Stromal cell of bone marrow (primary cell): ENCODE results near the gene ATP5ME.
"Not testable (repeated sequence)": the region's sequence is repeated elsewhere in the genome, so short reads cannot be mapped to it uniquely, and the experiment has no call there.

Experiments used
- DNase-seq: peaks from one replicate; pipeline ENCODE4 v3.0.0-alpha.2; 2012; ENCODE audit warnings: low read depth

Gene ATP5ME

DNA sequence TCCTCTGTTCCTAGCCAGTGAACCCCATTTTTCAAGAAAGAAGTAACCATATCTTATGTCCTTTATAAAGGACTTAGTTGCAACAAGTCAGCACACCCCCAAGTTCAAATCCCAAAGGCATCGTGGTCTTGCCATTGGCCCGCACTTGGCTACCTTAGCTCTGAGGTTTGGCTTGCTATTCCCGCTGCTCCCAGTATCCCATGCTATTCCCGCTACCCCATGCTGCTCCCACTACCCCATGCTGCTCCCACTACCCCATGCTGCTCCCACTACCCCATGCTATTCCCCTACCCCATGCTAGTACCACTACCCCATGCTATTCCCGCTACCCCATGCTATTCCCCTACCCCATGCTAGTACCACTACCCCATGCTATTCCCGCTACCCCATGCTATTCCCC lies 5.9 kb downstream of the ATP5ME start:
- not testable (repeated sequence) for DNase-seq

DNA sequence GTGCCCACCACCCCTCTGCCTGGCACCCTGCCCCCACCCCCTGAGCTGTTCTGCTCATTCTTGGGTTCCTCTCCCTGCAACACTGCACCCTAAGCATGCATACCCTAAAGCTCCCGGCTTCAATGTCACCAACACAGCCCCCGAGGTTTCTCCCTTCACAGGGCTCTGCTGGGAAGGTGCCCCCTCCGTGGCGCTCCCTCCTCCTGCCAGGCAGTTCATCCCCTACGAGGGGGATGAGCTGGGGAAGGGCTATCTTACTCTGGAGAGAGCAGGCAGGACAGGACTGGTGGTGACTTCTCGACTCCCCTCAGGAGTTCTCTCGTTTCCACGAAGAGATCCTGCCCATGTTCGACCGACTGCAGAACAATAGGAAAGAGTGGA lies 6.5 kb downstream of the ATP5ME start:
- DNase-seq = no peak

DNA sequence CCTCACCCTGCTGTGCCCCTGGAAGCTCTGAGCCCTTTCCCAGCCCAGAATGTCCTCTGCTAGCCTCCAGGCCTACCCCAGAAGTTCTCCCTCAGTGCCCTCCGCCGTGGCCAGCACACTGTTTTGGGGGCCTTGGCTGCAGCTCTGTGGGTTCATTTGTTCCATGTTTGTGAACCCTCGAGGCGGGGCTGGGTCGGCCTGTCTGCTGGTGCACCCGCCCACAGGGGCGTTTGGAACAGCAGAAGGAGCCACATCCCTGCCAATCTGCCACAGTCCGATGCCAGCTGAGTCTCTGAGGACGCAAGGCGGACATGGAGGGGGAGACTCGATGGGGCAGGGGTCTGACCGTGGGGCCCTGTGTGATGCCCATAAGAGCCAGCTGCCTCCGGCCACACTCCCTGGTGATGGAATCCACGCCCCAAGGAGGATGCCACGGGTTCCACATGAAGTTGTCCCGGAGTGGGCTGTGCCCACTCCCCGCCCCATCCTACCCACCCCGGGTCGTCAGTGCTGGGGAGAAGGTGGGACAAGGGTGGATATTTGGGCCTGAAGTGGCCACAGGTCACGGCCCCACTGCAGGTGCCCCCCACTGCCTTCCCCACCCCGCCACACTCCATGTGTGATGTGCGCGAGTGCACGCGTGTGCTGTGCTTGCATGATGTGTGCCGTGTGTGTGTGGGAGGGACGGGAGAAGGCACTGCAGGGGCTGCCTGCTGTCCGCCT lies 7.1 kb downstream of the ATP5ME start:
- DNase-seq = no peak

DNA sequence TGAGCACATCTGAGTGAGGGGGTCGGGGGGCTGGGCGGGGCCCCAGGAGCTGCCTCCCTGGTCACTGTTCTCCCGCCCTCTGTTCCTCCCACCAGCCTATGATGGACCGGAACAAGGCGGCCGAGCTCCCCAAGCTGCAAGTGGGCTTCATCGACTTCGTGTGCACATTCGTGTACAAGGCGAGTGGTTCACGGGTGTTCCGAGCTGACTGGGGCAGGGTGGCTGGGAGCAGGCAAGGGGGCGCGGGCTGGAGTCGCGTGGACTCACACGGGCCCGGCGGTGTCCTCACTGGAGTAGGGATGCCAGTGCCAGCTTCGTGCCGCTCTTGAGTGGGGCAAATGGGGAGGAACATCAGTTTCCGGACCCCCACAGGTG lies 7.7 kb downstream of the ATP5ME start:
- no peak for DNase-seq

DNA sequence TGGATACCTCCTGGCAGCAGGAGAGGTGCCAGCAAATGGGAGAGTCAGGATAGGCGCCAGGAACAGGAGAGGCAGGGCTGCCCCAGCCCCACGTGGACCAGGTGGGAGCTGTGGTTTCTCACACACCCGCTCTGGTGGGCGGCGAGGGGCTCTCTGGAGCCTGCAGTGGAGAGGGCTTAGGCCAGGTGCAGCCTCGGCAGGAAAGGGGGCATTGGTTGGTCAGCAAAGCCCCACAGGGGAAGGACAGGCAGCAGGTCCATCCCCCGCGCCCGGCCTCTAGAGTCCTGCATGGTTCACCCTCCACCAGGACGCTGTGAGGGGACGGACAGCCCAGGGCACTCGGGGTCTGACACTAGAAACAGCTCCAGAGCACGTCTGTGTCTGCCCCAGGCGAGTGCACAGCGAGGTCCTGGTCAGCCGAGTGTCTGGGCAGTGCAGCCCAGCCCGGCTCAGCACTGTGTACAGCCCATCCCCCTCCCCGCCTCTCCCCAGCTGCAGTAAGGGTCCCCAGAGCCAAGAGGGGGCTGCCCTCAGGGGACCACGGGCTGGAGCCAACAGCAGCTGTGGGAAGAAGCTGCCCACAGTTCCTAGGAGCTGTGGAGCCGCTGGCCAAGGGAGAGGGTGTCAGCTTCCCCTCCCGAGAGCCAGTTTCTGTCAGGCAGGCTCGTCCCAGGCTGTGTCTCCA lies 8.2 kb downstream of the ATP5ME start:
- no peak for DNase-seq

DNA sequence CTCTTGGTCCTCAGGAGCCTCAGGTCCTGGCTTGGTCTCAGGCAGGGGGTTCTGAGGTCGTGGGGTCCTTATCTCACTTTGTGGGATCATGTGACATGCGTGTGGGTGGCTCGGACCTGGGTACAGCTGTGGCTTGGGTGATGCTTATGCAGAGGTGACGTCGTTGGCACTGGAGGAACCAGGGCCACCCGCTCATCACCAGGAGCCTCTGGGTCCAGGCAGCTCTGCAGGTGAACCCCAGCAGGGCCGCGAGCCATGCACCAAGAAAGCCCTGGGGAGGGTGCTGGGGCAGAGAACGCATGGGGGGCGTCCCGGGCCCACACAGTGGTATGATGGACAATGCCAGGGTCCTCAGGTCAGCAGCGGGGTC lies 8.7 kb downstream of the ATP5ME start:
- no peak for DNase-seq

DNA sequence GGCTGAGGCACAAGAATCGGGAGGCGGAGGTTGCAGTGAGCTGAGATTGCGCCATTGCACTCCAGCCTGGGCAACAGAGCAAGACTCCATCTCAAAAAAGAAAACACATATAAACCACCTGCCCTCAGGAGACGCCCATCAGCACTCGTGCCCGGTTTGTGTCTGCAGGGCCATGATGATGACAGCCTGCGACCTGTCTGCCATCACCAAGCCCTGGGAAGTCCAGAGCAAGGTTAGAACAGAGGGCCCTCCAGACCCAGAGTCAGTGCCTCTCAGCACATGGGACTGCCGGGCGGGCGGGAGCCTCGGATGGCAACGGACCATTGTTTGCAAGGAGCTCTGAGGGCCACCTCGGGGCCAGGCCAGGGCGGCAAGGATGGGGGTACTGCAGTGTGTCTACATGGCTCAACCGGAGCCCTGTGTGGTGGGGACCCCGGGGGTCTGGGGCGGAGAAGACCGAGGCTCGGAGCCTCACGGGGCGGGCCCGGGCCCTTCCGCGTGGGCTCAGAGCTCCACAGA lies 9.3 kb downstream of the ATP5ME start:
- DNase-seq = no peak

DNA sequence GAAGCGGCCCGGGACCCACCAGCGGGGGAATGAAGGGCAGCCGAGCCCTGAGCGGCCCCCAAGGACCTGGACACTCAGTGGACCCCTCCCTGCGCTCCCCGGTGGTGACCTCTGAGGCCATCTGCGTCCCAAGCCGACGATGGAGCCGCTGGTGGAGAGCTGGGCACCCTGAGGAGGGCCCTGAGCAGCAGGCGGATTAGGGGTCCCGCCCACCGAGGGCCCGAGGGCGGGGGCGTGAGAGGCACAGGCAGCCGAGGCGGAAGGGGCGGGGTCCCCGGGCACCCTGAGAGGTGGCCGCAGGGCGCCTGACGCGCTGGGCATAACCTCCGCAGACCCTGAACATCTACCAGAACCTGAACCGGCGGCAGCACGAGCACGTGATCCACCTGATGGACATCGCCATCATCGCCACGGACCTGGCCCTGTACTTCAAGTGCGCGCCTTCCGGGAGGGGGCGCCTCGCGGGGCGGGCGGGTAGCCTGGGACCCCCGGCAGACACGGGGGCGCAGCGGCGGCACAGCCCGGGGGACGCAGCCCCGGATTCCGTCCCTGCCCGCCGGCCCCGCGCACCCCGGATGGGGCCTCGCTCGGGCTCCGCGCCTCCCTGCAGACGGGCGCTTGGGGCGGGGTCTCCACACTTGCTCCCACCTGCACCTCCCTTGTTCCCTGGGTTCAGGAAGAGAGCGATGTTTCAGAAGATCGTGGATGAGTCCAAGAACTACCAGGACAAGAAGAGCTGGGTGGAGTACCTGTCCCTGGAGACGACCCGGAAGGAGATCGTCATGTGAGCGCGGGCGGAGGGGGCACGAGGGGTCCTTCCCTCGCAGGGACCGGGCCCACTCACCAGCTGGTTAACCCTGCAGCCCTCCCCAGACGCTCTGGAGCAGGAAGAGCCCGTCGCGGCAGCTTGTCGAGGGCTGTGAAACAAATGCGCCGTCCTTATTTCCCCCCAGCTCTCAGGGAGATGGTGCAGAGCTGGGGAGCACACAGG lies 10.3 kb downstream of the ATP5ME start:
- DNase-seq = no peak

DNA sequence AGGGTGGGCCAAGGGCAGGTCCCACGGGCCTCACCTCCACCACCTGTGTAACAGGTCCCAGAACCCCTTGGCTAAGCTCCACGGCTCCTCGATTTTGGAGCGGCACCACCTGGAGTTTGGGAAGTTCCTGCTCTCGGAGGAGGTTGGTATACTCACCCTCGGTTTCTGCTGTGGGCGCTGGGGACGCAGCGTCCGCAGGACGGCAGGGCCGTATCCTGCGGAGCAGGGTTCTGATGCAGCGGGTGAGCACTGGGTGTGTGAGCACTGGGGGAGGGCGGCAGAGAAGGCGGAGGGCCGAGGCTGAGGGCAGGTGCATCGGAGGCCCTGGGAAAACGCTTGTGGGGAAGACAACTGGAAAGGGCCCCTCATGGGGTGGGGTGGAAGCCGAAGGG lies 11.0 kb downstream of the ATP5ME start:
- DNase-seq = no peak

DNA sequence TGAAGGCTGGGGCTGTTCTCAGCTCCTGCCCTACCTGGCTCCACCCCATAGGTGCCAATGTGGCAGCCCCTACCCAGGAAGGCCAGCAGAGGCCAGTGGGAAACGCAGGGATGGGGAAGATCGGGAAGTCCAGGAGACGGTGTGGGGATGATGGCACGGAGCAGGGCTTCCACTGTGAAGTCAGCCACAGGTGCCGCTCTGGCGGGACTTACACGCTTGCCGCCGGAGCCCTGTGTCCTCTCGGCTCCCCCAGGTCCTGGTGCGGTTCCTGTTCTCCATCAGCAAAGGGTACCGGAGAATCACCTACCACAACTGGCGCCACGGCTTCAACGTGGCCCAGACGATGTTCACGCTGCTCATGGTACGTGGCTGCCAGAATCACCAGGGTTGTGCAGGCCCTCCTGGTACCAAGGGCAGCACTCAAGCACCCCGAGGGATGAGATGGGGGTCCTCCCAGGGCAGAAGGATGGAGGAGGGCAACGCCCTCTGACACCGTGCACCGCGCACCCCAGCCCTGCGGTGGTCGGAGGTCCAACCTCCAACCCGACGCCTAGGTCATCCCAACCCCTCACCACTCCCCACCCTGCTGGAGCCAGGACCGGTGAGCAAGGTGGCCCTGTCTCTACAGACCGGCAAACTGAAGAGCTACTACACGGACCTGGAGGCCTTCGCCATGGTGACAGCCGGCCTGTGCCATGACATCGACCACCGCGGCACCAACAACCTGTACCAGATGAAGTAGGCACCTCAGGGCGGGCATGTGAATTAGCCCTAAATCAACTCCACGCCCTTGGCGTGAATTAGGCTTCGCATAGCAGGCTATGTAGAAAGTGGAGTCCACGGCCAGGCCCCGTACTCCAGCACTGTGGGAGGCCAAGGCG lies 12.0 kb downstream of the ATP5ME start:
- DNase-seq = no peak

DNA sequence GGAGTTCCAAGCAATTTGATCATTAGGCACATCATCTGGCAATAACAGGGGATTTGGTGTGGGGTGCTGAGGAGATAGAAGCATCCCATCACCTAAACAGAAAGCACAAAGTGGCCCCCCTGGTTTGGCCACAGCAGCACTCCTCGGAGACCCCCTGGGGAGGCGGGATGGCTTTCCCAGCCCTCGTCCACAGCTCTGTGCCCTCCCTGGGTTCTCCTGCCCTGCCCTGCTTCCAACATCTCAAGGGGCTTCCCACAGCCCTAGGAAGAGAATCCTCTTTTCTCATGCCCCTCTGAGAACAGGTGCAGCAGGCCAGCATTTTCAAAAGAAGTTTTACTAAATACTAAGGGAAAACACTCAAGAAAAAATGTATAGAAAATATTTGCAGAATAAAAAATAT lies 12.8 kb downstream of the ATP5ME start:
- no peak for DNase-seq

DNA sequence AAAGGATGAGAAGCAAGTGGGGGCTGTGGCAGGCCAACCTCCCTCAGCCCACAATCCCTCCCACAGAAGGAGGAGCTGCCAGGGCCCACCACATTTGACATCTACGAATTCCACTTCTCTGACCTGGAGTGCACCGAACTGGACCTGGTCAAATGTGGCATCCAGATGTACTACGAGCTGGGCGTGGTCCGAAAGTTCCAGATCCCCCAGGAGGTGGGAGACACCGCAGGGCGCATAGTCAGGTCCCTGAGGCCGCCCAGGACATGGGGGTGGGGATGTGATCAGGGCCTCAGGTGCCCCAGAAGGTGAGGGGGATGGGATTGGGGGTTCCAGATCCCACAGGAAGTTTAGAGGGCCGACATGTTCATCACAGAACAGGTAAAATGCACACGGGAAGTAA lies 13.7 kb downstream of the ATP5ME start:
- no peak for DNase-seq

DNA sequence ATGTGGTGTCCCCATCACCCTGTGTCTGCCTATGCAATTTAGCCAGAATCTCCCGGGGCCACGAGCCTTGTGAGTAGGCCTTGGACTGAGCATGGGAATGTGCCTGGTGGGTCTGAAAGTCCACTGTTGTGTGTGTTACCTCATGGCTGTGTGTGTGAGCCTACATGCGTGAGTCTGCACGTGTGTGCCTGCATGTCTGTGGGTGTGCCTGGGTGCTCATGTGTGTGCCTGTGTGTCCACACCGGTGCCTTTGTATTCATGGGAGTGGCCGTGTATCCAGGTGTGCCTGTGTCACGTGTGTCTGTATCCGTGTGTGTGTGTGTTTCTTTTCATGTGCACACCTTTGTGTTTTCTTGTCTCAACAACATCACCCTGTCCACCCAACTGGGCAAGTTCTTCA lies 14.2 kb downstream of the ATP5ME start:
- DNase-seq = no peak

DNA sequence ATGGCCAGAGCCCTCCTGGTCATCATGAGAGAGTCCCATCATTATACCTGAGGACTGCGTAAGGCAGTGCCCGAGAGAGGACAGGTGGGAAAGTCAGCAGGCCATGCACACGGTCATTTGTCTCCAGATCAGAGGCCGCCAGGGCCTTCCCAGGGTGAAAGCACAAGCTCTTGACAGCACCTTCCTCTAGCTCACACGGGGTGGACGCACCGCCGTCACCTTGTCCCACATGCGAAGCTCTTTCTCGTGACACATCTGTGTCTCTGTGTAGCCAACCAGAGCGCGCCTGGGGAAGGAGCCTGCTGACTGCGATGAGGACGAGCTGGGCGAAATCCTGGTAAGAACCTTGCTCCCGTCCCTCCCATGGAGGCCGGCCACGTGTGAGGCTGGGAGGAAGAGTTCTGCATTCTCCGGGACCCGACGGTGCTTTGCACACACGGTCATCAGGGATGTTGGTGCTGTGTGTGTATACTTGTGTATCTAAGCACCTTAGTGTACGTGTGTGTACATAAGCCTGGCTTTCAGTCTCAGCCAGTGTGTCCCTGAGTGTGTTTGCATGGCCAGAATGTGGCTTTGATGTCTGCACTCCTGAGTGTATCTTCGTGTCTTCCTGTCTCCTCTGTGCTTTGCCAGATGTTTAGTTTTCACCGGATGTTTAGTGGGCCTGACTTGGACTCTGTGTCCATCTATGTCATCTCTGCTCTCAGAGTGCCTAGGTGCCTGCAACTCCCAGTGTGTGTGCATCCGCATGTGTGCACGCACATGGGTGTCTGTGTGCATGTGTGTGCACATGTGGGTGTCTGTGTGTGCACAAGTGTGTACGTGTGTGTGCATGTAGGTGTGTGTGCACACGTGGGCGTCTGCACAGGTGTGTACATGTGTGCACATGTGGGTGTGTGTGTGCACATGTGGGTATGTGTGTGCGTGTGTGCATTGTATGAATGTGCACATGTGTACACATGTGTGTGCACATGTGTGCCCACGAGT lies 15.1 kb downstream of the ATP5ME start:
- no peak for DNase-seq

DNA sequence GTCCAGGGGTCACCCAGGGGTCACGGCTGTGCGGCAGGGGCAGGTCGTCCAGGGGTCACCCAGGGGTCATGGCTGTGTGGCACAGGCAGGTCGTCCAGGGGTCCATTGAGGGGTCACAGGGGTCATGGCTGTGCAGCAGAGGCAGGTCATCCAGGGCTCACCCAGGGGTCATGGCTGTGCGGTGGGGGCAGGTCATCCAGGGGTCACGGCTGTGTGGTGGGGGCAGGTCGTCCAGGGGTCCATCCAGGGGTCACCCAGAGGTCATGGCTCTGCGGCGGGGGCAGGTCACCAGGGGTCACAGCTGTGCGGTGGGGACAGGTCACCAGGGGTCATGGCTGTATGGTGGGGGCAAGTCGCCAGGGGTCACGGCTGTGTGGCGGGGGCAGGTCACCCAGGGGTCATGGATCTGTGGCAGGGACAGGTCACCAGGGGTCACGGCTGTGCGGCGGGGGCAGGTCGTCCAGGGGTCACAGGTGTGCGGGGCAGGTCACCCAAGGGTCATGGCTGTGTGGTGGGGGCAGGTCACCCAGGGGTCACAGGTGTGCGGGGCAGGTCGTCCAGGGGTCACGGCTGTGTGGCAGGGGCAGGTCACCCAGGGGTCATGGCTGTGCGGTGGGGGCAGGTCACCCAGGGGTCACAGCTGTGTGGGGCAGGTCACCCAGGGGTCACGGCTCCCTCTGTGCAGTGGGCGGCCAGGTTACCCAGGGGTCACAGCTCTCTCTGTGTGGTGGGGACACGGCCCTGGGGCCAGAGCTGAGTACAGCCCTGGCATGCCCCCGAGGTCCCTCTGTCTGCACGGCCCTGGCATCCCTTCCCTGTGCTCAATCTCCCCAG lies 16.0 kb downstream of the ATP5ME start:
- DNase-seq = no peak

DNA sequence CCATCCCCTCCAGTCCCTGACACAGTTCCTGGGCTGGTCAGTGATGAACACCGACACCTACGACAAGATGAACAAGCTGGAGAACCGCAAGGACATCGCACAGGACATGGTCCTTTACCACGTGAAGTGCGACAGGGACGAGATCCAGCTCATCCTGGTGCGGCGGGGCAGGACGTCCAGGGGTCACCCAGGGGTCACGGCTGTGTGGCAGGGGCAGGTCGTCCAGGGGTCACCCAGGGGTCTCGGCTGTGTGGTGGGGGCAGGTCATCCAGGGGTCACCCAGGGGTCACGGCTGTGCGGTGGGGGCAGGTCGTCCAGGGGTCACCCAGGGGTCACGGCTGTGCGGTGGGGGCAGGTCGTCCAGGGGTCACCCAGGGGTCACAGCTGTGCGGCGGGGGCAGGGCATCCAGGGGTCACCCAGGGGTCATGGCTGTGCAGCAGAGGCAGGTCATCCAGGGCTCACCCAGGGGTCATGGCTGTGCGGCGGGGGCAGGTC lies 16.7 kb downstream of the ATP5ME start:
- DNase-seq = no peak

DNA sequence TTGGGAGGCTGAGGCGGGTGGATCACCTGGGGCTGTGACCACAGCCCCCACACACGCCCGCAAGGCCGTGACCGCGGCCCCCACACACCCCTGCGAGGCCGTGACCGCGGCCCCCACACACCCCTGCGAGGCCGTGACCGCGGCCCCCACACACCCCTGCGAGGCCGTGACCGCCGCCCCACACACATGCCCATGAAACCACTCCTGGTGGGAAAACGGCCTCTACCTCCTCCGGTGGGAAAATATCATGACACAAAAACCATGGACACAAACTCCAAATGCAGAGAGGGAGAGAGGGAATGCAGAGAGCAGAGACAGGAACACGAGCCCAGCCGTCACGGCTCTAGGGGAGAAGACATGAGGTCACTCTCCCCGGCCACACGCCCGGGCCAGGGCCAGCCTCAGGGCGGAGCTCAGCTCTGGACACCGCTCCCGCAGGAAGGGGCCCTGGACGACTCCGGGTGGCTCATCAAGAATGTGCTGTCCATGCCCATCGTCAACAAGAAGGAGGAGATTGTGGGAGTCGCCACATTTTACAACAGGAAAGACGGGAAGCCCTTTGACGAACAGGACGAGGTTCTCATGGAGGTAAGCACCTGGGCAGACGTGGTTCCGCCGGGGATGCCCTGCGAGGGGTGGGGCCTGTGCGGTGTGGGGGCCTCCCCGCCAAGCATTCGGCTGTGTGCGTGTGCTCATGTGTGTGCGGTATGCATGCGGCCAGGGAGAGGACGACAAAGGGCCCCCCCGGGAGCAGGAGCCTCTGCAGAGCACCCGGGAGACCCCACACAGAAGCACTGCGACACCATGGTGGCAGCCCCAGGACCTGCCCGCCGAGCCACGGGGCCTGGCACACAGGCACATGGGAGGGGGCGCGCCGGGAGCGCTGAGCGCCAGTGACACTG lies 17.4 kb downstream of the ATP5ME start:
- no peak for DNase-seq

DNA sequence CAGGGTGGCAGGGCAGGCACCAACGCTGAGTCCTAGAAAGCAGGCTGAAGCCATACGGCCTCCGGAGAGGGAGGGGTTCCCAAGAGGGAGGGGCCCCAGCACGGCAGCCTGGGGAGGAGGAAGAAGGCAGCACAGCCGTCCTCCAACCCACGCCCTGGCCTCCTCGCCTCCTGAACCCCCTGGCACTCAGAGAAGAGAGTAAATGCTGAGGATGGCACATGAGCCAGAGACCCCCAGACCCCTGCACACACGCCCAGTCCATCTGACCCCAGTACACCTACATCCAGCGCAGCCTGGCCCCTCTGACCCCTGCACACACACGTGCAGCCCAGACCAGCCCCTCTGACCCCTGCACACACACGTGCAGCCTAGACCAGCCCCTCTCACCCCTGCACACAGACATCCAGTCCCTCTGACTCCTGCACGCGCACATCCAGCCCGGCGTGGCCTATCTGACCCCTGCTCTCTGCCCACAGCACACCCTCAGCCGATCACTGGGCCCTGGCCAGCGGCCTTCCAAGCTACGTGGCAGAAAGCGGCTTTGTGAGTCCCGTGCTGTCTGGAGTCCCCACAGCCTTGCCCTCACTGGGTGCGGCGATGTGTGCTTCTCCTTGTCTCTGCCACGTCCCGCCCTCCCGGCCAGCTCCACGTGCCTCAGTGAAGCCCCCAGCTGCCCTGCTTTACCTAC lies 18.5 kb downstream of the ATP5ME start:
- DNase-seq = no peak
